Neural progenitor cell (in vitro differentiated cells): ENCODE results near the gene ACP5.

Experiments used
- CTCF ChIP-seq: fragments of 200-600 bp; sonication (generic); IDR thresholded peaks from 2 replicates; pipeline ENCODE4 v1.5.1; 2017; ENCODE audit warnings: antibody characterized with exemption, mild to moderate bottlenecking
- EZH2 ChIP-seq: fragments of 200-600 bp; sonication (generic); IDR thresholded peaks from 2 replicates; pipeline ENCODE4 v1.6.1; 2017; ENCODE audit warnings: antibody characterized with exemption, mild to moderate bottlenecking, moderate library complexity

- peak; percentile 2 for TF ChIP-seq CTCF
- TF ChIP-seq EZH2: no peak
Observed at GRCh38 chr19:11587975-11588631, 10.7 kb upstream of the ACP5 start.
